HG03565 (cell line): ENCODE results near the gene CLSTN1.

Experiments used
- ATAC-seq: cut with Tn5 transposase; IDR thresholded peaks from one replicate; pipeline ENCODE4 v1.9.1; 2021; ENCODE audit warnings: mild to moderate bottlenecking, moderate library complexity; ENCODE audit not compliant: unreplicated experiment

The CLSTN1 gene

GRCh38 chr1:9823943-9824701 is at the start of gene CLSTN1:
CLSTN1 (minus strand) TSS chr1:9823965; CDS start chr1:9823733, 232 bp downstream.
- peak; percentile 47 for ATAC-seq

GRCh38 chr1:9873385-9873784 is 49.6 kb upstream of the CLSTN1 start:
- ATAC-seq: no peak

GRCh38 chr1:9872430-9873165 is 48.8 kb upstream of the CLSTN1 start:
- ATAC-seq: no peak

- ATAC-seq: no peak
Observed at GRCh38 chr1:9871707-9872425, 48.1 kb upstream of the CLSTN1 start.

GRCh38 chr1:9871021-9871420 is 47.3 kb upstream of the CLSTN1 start:
- ATAC-seq: no peak

GRCh38 chr1:9870572-9870971 is 46.8 kb upstream of the CLSTN1 start:
- ATAC-seq: no peak

- no peak for ATAC-seq
Observed at GRCh38 chr1:9869831-9870251, 46.1 kb upstream of the CLSTN1 start.

- no peak for ATAC-seq
Observed at GRCh38 chr1:9868244-9868590, 44.5 kb upstream of the CLSTN1 start.

- no peak for ATAC-seq
Observed at GRCh38 chr1:9867408-9868243, 43.9 kb upstream of the CLSTN1 start.

GRCh38 chr1:9866836-9867235 is 43.1 kb upstream of the CLSTN1 start:
- ATAC-seq: no peak

- ATAC-seq: no peak
Observed at GRCh38 chr1:9865724-9866123, 42.0 kb upstream of the CLSTN1 start.

- no peak for ATAC-seq
Observed at GRCh38 chr1:9863371-9863770, 39.6 kb upstream of the CLSTN1 start.

GRCh38 chr1:9861360-9861759 is 37.6 kb upstream of the CLSTN1 start:
- ATAC-seq: no peak

- ATAC-seq: no peak
Observed at GRCh38 chr1:9860887-9861286, 37.1 kb upstream of the CLSTN1 start.

- ATAC-seq: no peak
Observed at GRCh38 chr1:9859281-9860014, 35.7 kb upstream of the CLSTN1 start.

- no peak for ATAC-seq
Observed at GRCh38 chr1:9858293-9859035, 34.7 kb upstream of the CLSTN1 start.

- no peak for ATAC-seq
Observed at GRCh38 chr1:9855186-9855585, 31.4 kb upstream of the CLSTN1 start.

GRCh38 chr1:9853249-9853595 is 29.5 kb upstream of the CLSTN1 start:
- ATAC-seq: no peak

GRCh38 chr1:9852410-9853248 is 28.9 kb upstream of the CLSTN1 start:
- no peak for ATAC-seq
